Keratinocyte (primary cell): Measurements from ENCODE around the gene COL9A3. TPM values are rescaled to one million over a fixed set of nuclear protein-coding genes. Genes with fewer than 3 reads are reported as not detected.

Experiments used
- DNase-seq: peaks from one replicate; pipeline ENCODE4 v3.0.0-alpha.2; 2011; ENCODE audit warnings: low read depth, missing footprints, low spot score
- FAIRE-seq: peaks from 2 replicates; lab custom pipeline; 2011; peaks lifted over from hg19 to GRCh38; lab: Jason Lieb, UNC
- H2AFZ ChIP-seq: 2 replicates; pipeline ENCODE4 v1.6.0; 2012; ENCODE audit warnings: low read length, control low read depth, inconsistent platforms; ENCODE audit not compliant: control insufficient read depth
- H3K27ac ChIP-seq: 2 replicates; pipeline ENCODE4 v1.5.1; 2011; ENCODE audit warnings: low read length; ENCODE audit not compliant: control insufficient read depth, insufficient read depth
- H3K27me3 ChIP-seq: 3 replicates; pipeline ENCODE4 v1.6.0; 2011; ENCODE audit warnings: low read length; ENCODE audit not compliant: control insufficient read depth, insufficient read depth; ENCODE audit errors: extremely low read depth
- H3K36me3 ChIP-seq, 2 experiments: 2 replicates in 1 of 2; 3 replicates in 1 of 2; pipeline ENCODE4 v1.5.1; 2011; ENCODE audit warnings: low read length in 2 of 2, mild to moderate bottlenecking in 1 of 2; ENCODE audit not compliant: control insufficient read depth in 2 of 2, insufficient read depth in 2 of 2; ENCODE audit errors: extremely low read depth in 1 of 2
- H3K4me1 ChIP-seq: 3 replicates; pipeline ENCODE4 v1.5.1; 2011; ENCODE audit warnings: low read length; ENCODE audit not compliant: control insufficient read depth, insufficient read depth; ENCODE audit errors: extremely low read depth
- H3K4me2 ChIP-seq: 3 replicates; pipeline ENCODE4 v1.6.0; 2011; ENCODE audit warnings: low read depth, low read length; ENCODE audit not compliant: control insufficient read depth, insufficient read depth; ENCODE audit errors: extremely low read depth
- H3K4me3 ChIP-seq, 3 experiments: fragments of 200-600 bp in 1 of 3; sonication (generic) in 1 of 3; 2 replicates in 2 of 3; 3 replicates in 1 of 3; pipeline ENCODE4 v1.5.1; 2011 to 2016; ENCODE audit warnings: low read length in 3 of 3, mild to moderate bottlenecking in 3 of 3, control low read depth in 2 of 3, inconsistent platforms in 1 of 3, low read depth in 1 of 3, mixed read lengths in 1 of 3, mixed run types in 1 of 3, moderate library complexity in 1 of 3; ENCODE audit not compliant: control insufficient read depth in 2 of 3, insufficient read depth in 2 of 3; ENCODE audit errors: extremely low read depth in 1 of 3
- H3K79me2 ChIP-seq: 2 replicates; pipeline ENCODE4 v1.6.0; 2012; ENCODE audit warnings: low read length; ENCODE audit not compliant: control insufficient read depth, insufficient read depth
- H3K9ac ChIP-seq: 3 replicates; pipeline ENCODE4 v1.6.0; 2011; ENCODE audit warnings: low read length; ENCODE audit not compliant: control insufficient read depth, insufficient read depth; ENCODE audit errors: extremely low read depth
- H3K9me1 ChIP-seq: 3 replicates; pipeline ENCODE4 v1.6.0; 2011; ENCODE audit warnings: low read length; ENCODE audit not compliant: control insufficient read depth, insufficient read depth; ENCODE audit errors: extremely low read depth
- H3K9me3 ChIP-seq: 2 replicates; pipeline ENCODE4 v1.5.1; 2012; ENCODE audit warnings: low read depth, low read length; ENCODE audit not compliant: control insufficient read depth
- H4K20me1 ChIP-seq: 3 replicates; pipeline ENCODE4 v1.6.0; 2011; ENCODE audit warnings: low read length; ENCODE audit not compliant: control insufficient read depth, insufficient read depth; ENCODE audit errors: extremely low read depth
- EZH2 ChIP-seq: IDR thresholded peaks from one replicate; pipeline ENCODE4 v1.6.1; 2012; ENCODE audit warnings: inconsistent platforms, mild to moderate bottlenecking, low read length, moderate library complexity
- dilution Hi-C: fragments of 300-500 bp; cut with MboI; formaldehyde crosslinking; loops from one replicate; pipeline ENCODE4 v1.7.0; 2020; ENCODE audit warnings: low sequenced_read_pairs; ENCODE audit not compliant: extremely low pct_ligation_motif_present
- polyA plus RNA-seq, 5 experiments: library from polyadenylated mRNA; depleted of rRNA in 3 of 5; stranded (reverse) in 3 of 5; stranded (forward) in 1 of 5; unstranded in 1 of 5; fragments of >200 nt; gene quantifications; 1 replicate in 1 of 5; 2 replicates in 3 of 5; 3 replicates in 1 of 5; pipeline versions ENCODE4 v1.2.1 to v1.2.3, GENCODE V29; 2011 to 2012; ENCODE audit warnings: missing spikeins in 2 of 5, low read depth in 1 of 5, low replicate concordance in 1 of 5
- TF ChIP-seq, protein P1 (sequence below), 3 experiments: IDR thresholded peaks in 1 of 3; conservative IDR thresholded peaks in 1 of 3; optimal IDR thresholded peaks in 1 of 3; 2 replicates in 2 of 3; 3 replicates in 1 of 3; pipeline versions ENCODE3 to v1.5.1; 2011; ENCODE audit warnings: low read length in 3 of 3, mild to moderate bottlenecking in 3 of 3, moderate library complexity in 2 of 3, control low read depth in 1 of 3, inconsistent platforms in 1 of 3; ENCODE audit not compliant: insufficient read depth in 2 of 3; ENCODE audit errors: extremely low read depth in 1 of 3

COL9A3 gene
- polyA plus RNA-seq, 1 donor (not counting 4 experiments of a cell fraction or from before 2014, with no cell fraction given) = 4.8 TPM

DNA sequence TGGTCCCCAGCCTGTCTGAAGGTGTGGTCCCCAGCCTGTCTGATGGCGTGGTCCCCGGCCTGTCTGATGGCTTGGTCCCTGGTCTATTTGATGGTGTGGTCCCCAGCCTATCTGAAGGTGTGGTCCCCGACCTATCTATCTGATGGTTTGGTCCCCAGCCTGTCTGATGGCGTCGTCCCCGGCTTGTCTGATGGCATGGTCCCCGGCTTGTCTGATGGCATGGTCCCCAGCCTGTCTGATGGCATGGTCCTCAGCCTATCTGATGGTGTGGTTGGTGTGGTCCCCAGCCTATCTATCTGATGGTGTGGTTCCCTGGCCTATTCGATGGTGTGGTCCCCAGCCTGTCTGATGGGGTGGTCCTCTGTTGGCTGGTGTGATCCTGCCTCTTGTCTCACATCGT, 38.8 kb upstream of the COL9A3 start:
- no peaks in the 10 kb centered on the region for H3K9me3 ChIP-seq
- H2AFZ ChIP-seq = no peak overlapping the region
- H3K4me2 ChIP-seq = no peak overlapping the region
- DNase-seq (no peak), FAIRE-seq (no peak)
- no peak overlapping the region for H3K4me3 ChIP-seq
- H3K27ac ChIP-seq = no peak overlapping the region
- peaks cover 12% of the 10 kb centered on the region for H3K4me1 ChIP-seq
- no peak for TF ChIP-seq EZH2
- TF ChIP-seq, protein P1, sequence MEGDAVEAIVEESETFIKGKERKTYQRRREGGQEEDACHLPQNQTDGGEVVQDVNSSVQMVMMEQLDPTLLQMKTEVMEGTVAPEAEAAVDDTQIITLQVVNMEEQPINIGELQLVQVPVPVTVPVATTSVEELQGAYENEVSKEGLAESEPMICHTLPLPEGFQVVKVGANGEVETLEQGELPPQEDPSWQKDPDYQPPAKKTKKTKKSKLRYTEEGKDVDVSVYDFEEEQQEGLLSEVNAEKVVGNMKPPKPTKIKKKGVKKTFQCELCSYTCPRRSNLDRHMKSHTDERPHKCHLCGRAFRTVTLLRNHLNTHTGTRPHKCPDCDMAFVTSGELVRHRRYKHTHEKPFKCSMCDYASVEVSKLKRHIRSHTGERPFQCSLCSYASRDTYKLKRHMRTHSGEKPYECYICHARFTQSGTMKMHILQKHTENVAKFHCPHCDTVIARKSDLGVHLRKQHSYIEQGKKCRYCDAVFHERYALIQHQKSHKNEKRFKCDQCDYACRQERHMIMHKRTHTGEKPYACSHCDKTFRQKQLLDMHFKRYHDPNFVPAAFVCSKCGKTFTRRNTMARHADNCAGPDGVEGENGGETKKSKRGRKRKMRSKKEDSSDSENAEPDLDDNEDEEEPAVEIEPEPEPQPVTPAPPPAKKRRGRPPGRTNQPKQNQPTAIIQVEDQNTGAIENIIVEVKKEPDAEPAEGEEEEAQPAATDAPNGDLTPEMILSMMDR (optimal IDR thresholded peaks at IDR 0.05 in 1 of 3, IDR thresholded peaks at IDR 0.05 in 1 of 3, conservative IDR thresholded peaks at IDR 0.05 in 1 of 3; ENCODE audit: extremely low read depth in 1 of 3, insufficient read depth in 2 of 3, low read length in 3 of 3) = no peak
- dilution Hi-C loops = no loop called here
- no peaks in the 10 kb centered on the region for H3K36me3 ChIP-seq
- H4K20me1 ChIP-seq = no peaks in the 10 kb centered on the region
- H3K79me2 ChIP-seq = no peaks in the 10 kb centered on the region
- H3K27me3 ChIP-seq = no peaks in the 10 kb centered on the region
- H3K9me1 ChIP-seq = no peaks in the 10 kb centered on the region
- H3K9ac ChIP-seq = no peak overlapping the region

DNA sequence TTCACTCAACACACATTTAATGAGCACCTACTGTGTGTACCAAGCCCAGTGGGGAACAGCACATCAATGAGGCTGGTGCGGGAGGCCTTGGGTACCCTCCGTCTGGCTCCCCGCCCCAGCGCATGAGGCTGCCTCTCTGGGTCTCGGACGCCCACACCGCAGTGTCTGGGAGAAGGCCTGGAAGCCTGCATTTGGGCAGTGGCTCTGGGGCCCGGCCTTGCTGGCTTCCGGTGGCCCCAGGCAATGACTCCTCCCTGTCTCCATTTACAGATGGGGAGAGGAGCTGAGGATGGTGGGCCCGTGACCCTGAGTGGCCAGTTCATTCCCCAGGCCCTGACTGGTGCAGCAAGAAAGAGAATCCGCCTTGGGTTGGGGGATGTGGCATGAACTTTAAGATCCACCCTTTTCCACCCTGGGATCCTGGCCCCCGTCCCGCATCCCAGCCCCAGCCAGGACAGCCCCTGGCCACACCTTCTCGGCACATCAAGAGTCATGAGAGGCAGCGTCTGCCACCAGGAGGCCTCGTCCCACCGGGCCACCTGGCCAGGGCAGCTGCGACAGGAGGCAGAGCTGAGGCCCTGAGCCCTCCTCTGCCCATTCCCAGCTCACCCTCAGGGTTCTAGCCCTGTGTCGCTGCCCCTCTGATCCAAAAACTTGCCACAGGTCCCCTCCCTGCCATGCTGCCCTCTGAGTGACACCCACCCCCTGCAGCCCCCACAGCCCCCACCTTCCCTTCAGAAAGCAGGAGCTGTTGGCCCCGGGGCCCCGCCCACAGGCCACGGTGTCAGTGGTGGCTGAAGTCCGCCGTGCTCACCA, 38.0 kb upstream of the COL9A3 start:
- H3K4me3 ChIP-seq = no peak overlapping the region
- no peaks in the 10 kb centered on the region for H3K36me3 ChIP-seq
- dilution Hi-C loops = no loop called here
- peaks cover 5% of the 10 kb centered on the region for H3K4me1 ChIP-seq
- no peak overlapping the region for H3K4me2 ChIP-seq
- no peaks in the 10 kb centered on the region for H3K9me1 ChIP-seq
- DNase-seq (no peak), FAIRE-seq (no peak)
- H3K27ac ChIP-seq = no peak overlapping the region
- H3K27me3 ChIP-seq = no peaks in the 10 kb centered on the region
- no peak for TF ChIP-seq EZH2
- TF ChIP-seq, protein P1 (optimal IDR thresholded peaks at IDR 0.05 in 1 of 3, IDR thresholded peaks at IDR 0.05 in 1 of 3, conservative IDR thresholded peaks at IDR 0.05 in 1 of 3; ENCODE audit: extremely low read depth in 1 of 3, insufficient read depth in 2 of 3, low read length in 3 of 3) = no peak
- no peaks in the 10 kb centered on the region for H3K9me3 ChIP-seq
- H2AFZ ChIP-seq = no peak overlapping the region
- no peak overlapping the region for H3K9ac ChIP-seq
- no peaks in the 10 kb centered on the region for H3K79me2 ChIP-seq
- H4K20me1 ChIP-seq = no peaks in the 10 kb centered on the region
